Measurements from ENCODE around the gene MYO3B.
"Not testable (repeated sequence)": the region's sequence is repeated elsewhere in the genome, so short reads cannot be mapped to it uniquely, and the experiment has no call there.

The MYO3B gene

GRCh38 chr2:170213281-170213625, 35.3 kb downstream of the MYO3B start:
- DNase-seq (ENCODE audit: low read depth in 2 of 2) = not testable (repeated sequence)

- DNase-seq (ENCODE audit: low read depth in 2 of 2) = no peak
Observed at GRCh38 chr2:170213651-170214050, 35.7 kb downstream of the MYO3B start.

- DNase-seq (ENCODE audit: low read depth in 2 of 2) = no peak
Observed at GRCh38 chr2:170214309-170214948, 36.5 kb downstream of the MYO3B start.

GRCh38 chr2:170215021-170215420, 37.1 kb downstream of the MYO3B start:
- no peak for DNase-seq (ENCODE audit: low read depth in 2 of 2)

GRCh38 chr2:170216428-170216827, 38.5 kb downstream of the MYO3B start:
- no peak for DNase-seq (ENCODE audit: low read depth in 2 of 2)

GRCh38 chr2:170216981-170217380, 39.0 kb downstream of the MYO3B start:
- no peak for DNase-seq (ENCODE audit: low read depth in 2 of 2)

GRCh38 chr2:170217778-170218251, 39.9 kb downstream of the MYO3B start:
- DNase-seq (ENCODE audit: low read depth in 2 of 2) = no peak

GRCh38 chr2:170218456-170218855, 40.5 kb downstream of the MYO3B start:
- DNase-seq (ENCODE audit: low read depth in 2 of 2) = no peak

GRCh38 chr2:170218931-170219330, 41.0 kb downstream of the MYO3B start:
- no peak for DNase-seq (ENCODE audit: low read depth in 2 of 2)

- no peak for DNase-seq (ENCODE audit: low read depth in 2 of 2)
Observed at GRCh38 chr2:170221317-170222288, 43.7 kb downstream of the MYO3B start.

GRCh38 chr2:170222298-170222697, 44.4 kb downstream of the MYO3B start:
- no peak for DNase-seq (ENCODE audit: low read depth in 2 of 2)

- DNase-seq (ENCODE audit: low read depth in 2 of 2) = no peak
Observed at GRCh38 chr2:170222842-170223241, 44.9 kb downstream of the MYO3B start.

GRCh38 chr2:170224692-170225294, 46.8 kb downstream of the MYO3B start:
- no peak for DNase-seq (ENCODE audit: low read depth in 2 of 2)

GRCh38 chr2:170226216-170226615, 48.3 kb downstream of the MYO3B start:
- no peak for DNase-seq (ENCODE audit: low read depth in 2 of 2)

- DNase-seq (ENCODE audit: low read depth in 2 of 2) = no peak
Observed at GRCh38 chr2:170227507-170227947, 49.6 kb downstream of the MYO3B start.

- no peak for DNase-seq (ENCODE audit: low read depth in 2 of 2)
Observed at GRCh38 chr2:170227951-170228350, 50.0 kb downstream of the MYO3B start.

GRCh38 chr2:170228429-170228828, 50.5 kb downstream of the MYO3B start:
- DNase-seq (ENCODE audit: low read depth in 2 of 2) = no peak

- DNase-seq (ENCODE audit: low read depth in 2 of 2) = no peak
Observed at GRCh38 chr2:170229125-170229524, 51.2 kb downstream of the MYO3B start.

GRCh38 chr2:170229744-170230143, 51.8 kb downstream of the MYO3B start:
- DNase-seq (ENCODE audit: low read depth in 2 of 2) = no peak

- DNase-seq (ENCODE audit: low read depth in 2 of 2) = peak in 1 of 2 donors; percentile 1
Observed at GRCh38 chr2:170235860-170236679, 58.1 kb downstream of the MYO3B start.

GRCh38 chr2:170236680-170237047, 58.7 kb downstream of the MYO3B start:
- DNase-seq (ENCODE audit: low read depth in 2 of 2) = no peak
